Kidney epithelial cell (primary cell): ENCODE measurements around the gene RC3H2. TPM values are rescaled to one million over a fixed set of nuclear protein-coding genes. Genes with fewer than 3 reads are reported as not detected.

Experiments used
- DNase-seq: peaks from one replicate; pipeline ENCODE4 v3.0.0-alpha.2; 2010; ENCODE audit warnings: low read depth
- H3K27me3 ChIP-seq: 2 replicates; pipeline ENCODE4 v1.6.0; 2011; ENCODE audit warnings: low read length; ENCODE audit not compliant: control insufficient read depth, insufficient read depth
- H3K36me3 ChIP-seq: 2 replicates; pipeline ENCODE4 v1.5.1; 2011; ENCODE audit warnings: low read length; ENCODE audit not compliant: control insufficient read depth, insufficient read depth
- H3K4me3 ChIP-seq: 2 replicates; pipeline ENCODE4 v1.5.1; 2011; ENCODE audit warnings: low read depth, mild to moderate bottlenecking, control low read depth, low read length
- CTCF ChIP-seq: IDR thresholded peaks from 2 replicates; pipeline ENCODE4 v1.5.1; 2011; ENCODE audit warnings: mild to moderate bottlenecking, moderate library complexity, low read length, control low read depth, inconsistent platforms; ENCODE audit not compliant: insufficient read depth, poor library complexity, severe bottlenecking
- total RNA-seq: library from RNA; depleted of rRNA; stranded (reverse); fragments of >200 nt; gene quantifications from 2 replicates; pipeline ENCODE4 v1.2.3, GENCODE V29; 2015

Gene RC3H2
- total RNA-seq, 1 donor from 2014 or later = 64.0 TPM

GRCh38 chr9:122797316-122798063 lies 107.7 kb downstream of the RC3H2 start:
- H3K4me3 ChIP-seq = no peak overlapping the region
- TF ChIP-seq CTCF = no peak
- no peaks in the 10 kb centered on the region for H3K27me3 ChIP-seq
- H3K36me3 ChIP-seq = no peaks in the 10 kb centered on the region
- no peak for DNase-seq

Other genes with a start within 250 kb of the RC3H2 start
- not detected in 2 replicates for gene OR1B1, start 247.7 kb downstream of the RC3H2 start, total RNA-seq
- not detected in 2 replicates for gene OR1L1, start 243.6 kb downstream of the RC3H2 start, total RNA-seq
- not detected in 2 replicates for gene OR1L3, start 230.2 kb downstream of the RC3H2 start, total RNA-seq
- not detected in 2 replicates for gene OR1L4, start 181.4 kb downstream of the RC3H2 start, total RNA-seq
- not detected in 2 replicates for gene OR1L6, start 163.1 kb downstream of the RC3H2 start, total RNA-seq
- gene OR5C1, start 116.4 kb downstream of the RC3H2 start, total RNA-seq = not detected in 2 replicates
- gene OR1K1, start 105.2 kb downstream of the RC3H2 start, total RNA-seq = not detected in 2 replicates
- gene PDCL, start 76.8 kb downstream of the RC3H2 start, total RNA-seq = 18.3 and 21.3 TPM in 2 replicates
- gene ZBTB6, start 8.0 kb upstream of the RC3H2 start, total RNA-seq = 12.8 and 13.1 TPM in 2 replicates
- 4.2 and 6.5 TPM in 2 replicates for gene ZBTB26, start 26.2 kb upstream of the RC3H2 start, total RNA-seq
- gene RABGAP1, start 35.7 kb upstream of the RC3H2 start, total RNA-seq = 19.1 and 27.4 TPM in 2 replicates
- 0.63 TPM in 1 of 2 replicates, not detected in the other for gene GPR21, start 128.3 kb upstream of the RC3H2 start, total RNA-seq